Small intestine (tissue), 7 donors: Measurements from ENCODE around the gene DNAJB1. TPM values are rescaled to one million over a fixed set of nuclear protein-coding genes. Genes with fewer than 3 reads are reported as not detected.
"Not testable (repeated sequence)": the region's sequence is repeated elsewhere in the genome, so short reads cannot be mapped to it uniquely, and the experiment has no call there.

ENCODE experiments used
- DNase-seq, 2 donors: peaks; one replicate each; pipeline versions ENCODE4 v3.0.0 to v3.0.0-alpha.2; 2013
- FAIRE-seq: peaks from 2 replicates; lab custom pipeline; 2012; peaks lifted over from hg19 to GRCh38; lab: Jason Lieb, UNC
- H3K27ac ChIP-seq, 3 donors: one replicate each; pipeline ENCODE4 v1.5.1; 2013; ENCODE audit warnings: low read length in 2 of 3, mild to moderate bottlenecking in 2 of 3, control low read depth in 1 of 3, inconsistent platforms in 1 of 3, low read depth in 1 of 3, moderate library complexity in 1 of 3
- H3K27me3 ChIP-seq, 3 donors: one replicate each; pipeline ENCODE4 v1.6.1; 2013; ENCODE audit warnings: low read length in 3 of 3, inconsistent platforms in 1 of 3; ENCODE audit not compliant: control insufficient read depth in 3 of 3, insufficient read depth in 3 of 3
- H3K36me3 ChIP-seq, 3 donors: one replicate each; pipeline ENCODE4 v1.6.1; 2013; ENCODE audit warnings: low read length in 3 of 3, inconsistent platforms in 1 of 3, low read depth in 1 of 3, mild to moderate bottlenecking in 1 of 3, moderate library complexity in 1 of 3; ENCODE audit not compliant: control insufficient read depth in 3 of 3, insufficient read depth in 2 of 3
- H3K4me1 ChIP-seq, 3 donors: one replicate each; pipeline ENCODE4 v1.6.1; 2013; ENCODE audit warnings: low read length in 2 of 3, inconsistent platforms in 1 of 3, low read depth in 1 of 3, mild to moderate bottlenecking in 1 of 3, moderate library complexity in 1 of 3; ENCODE audit not compliant: control insufficient read depth in 3 of 3, insufficient read depth in 2 of 3
- H3K4me3 ChIP-seq, 3 donors: one replicate each; pipeline ENCODE4 v1.5.1; 2013; ENCODE audit warnings: low read length in 3 of 3, control low read depth in 1 of 3, inconsistent platforms in 1 of 3, low read depth in 1 of 3, mild to moderate bottlenecking in 1 of 3, moderate library complexity in 1 of 3
- H3K9me3 ChIP-seq, 2 donors: one replicate each; pipeline ENCODE4 v1.6.1; 2013; ENCODE audit warnings: low read depth in 1 of 2, low read length in 1 of 2; ENCODE audit not compliant: control insufficient read depth in 2 of 2, insufficient read depth in 1 of 2
- WGBS, 3 donors: extraction: QIAGEN DNeasy Blood & Tissue Kit; methylation state at CpG; one replicate each; pipeline ENCODE4 v1.1.7; 2013; 5-methylcytosine and 5-hydroxymethylcytosine counted together
- polyA plus RNA-seq, 4 donors: library from polyadenylated mRNA; stranded (reverse) in 3 of 4; unstranded in 1 of 4; fragments of 200-250 nt in 3 of 4; fragments of 120-200 nt in 1 of 4; gene quantifications; one replicate each; pipeline versions ENCODE4 v1.2.1 to v1.2.3, GENCODE V29; 2013
- donor health status: healthy with polysubstance abuse.
- donor health status: control.
- donor health status: control.
- donor health status: Bipolar disorder and iron deficiency.
- donor health status: healthy.

Gene DNAJB1
- polyA plus RNA-seq, 4 donors: 39.4 to 87.7 (median 44.2) TPM

DNA sequence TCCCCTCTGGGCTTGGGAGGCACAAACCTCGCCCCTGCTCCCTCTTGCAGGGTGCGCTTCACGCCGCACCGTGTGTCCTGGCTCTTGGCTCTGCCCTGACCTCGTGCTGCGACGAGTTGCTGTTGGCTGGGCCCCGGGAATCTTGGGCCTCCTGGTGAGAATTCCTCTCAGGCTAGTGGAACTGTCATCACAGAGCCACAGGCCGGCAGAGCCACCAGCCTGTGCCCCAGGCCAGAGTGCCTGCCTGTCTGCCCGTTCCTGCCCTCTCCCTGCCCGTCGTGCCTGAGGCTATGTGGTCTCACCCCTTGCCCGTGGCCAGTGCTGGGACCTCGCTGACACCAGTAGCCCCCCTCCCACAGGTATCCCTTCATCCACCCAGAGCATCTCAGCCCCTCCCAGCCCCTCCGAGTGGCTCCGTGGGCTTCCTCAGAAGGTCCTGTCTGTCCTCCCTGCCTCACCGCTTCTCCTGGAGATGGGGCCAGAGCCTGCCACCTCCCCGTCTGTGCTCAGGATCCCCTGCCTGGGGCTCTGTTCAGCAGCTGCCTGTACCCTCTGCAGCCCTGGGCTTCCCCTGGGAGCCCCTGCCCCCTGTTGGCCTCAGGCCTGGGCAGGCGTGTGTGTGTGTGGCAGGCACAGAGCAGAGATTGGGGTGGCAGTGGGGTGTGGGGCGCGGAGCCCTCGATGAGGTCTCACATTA, 40.3 kb upstream of the DNAJB1 start:
- DNase-seq: no peak
- Histone ChIP-seq H3K4me3 (no peak overlapping the region), H3K27me3 (no peaks in the 10 kb centered on the region), H3K4me1 (peaks cover 0 to 21% (median 0%) of the 10 kb centered on the region in 3 donors), H3K27ac (no peak overlapping the region), H3K36me3 (peaks cover 0 to 57% (median 1%) of the 10 kb centered on the region in 3 donors), H3K9me3 (no peaks in the 10 kb centered on the region)
- no peak for FAIRE-seq
- WGBS, 3 donors: 85 to 89% (median 89%) methylated on average over 22 to 23 of the region's 23 CpGs

DNA sequence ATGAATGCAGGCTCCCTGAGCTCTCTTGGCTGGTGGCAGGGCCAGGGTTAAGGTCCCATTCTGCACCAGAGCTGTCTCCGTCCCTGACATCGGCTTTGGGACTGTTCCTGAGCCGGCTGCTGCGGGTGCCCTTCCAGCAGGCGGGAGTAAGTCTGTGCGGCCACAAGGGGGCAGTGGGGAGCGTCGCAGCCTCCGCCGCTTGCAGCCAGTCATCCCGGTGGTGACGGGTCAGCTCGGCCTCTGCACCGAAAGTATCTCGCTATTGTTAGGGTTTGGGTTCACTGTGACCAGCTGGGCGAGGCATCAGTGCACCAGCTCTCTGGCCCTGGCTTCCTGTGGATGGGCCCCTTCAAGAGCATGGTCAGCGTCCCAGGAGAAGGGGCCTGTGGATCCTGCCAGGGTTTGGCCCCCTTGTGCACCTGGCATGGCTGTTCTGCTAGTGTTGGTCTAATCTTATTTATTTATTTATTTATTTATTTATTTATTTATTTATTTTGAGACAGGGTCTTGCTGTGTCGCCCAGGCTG, 38.5 kb upstream of the DNAJB1 start:
- H3K27me3 ChIP-seq: no peaks in the 10 kb centered on the region
- H3K4me1 ChIP-seq: peaks cover 0 to 37% (median 0%) of the 10 kb centered on the region in 3 donors
- DNase-seq: peak; percentile 80 to 88
- FAIRE-seq: no peak
- H3K9me3 ChIP-seq: no peaks in the 10 kb centered on the region
- H3K27ac ChIP-seq: peak overlapping the region in 1 of 3 donors; percentile 38
- H3K4me3 ChIP-seq: no peak overlapping the region
- H3K36me3 ChIP-seq: peaks cover 0 to 52% (median 0%) of the 10 kb centered on the region in 3 donors
- 9 to 12% (median 9%) methylated on average over 16 to 18 of the region's 18 CpGs for WGBS, 3 donors

DNA sequence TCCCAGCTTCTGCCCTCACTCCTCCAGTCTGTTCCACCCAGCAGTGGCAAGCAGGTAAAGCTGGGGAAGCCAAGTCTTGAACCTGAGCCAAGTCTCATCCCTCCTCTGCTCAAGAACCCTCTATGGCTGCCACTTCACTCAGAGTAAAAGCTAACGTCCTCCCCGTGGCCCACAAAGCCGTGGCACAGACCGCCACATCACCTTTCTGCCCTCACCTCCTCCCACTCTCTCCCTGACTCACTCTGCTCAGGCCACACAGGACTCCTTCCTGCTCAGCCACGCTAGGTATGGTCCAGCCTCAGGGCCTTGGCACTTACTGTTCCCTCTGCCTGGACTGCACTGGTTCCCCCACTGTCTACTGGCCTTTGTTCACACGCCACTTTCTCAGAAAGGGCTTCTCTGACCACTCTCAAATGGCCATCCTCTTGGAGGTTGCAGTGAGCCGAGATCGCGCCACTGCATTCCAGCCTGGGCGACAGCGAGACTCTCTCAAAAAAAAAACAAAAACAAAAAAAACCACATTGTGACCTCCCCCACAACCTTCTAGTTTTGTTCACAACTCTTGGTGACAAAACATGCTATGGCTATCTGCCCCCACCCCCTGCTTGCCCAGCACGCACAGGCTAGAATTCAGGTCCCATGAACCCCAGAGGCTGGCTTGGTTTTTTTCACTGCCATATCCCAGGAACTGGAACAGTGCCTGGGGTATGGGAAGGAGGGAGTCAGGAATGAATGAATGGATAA, 37.9 kb upstream of the DNAJB1 start:
- Histone ChIP-seq H3K27me3 (no peaks in the 10 kb centered on the region), H3K9me3 (no peaks in the 10 kb centered on the region), H3K4me3 (no peak overlapping the region), H3K4me1 (peaks cover 0 to 43% (median 0%) of the 10 kb centered on the region in 3 donors), H3K36me3 (peaks cover 0 to 49% (median 0%) of the 10 kb centered on the region in 3 donors), H3K27ac (peak overlapping the region in 1 of 3 donors; percentile 38)
- FAIRE-seq: no peak
- DNase-seq: no peak
- whole genome bisulfite sequencing, 3 donors: 76 to 82% (median 80%) methylated on average over 12 of the region's 12 CpGs

DNA sequence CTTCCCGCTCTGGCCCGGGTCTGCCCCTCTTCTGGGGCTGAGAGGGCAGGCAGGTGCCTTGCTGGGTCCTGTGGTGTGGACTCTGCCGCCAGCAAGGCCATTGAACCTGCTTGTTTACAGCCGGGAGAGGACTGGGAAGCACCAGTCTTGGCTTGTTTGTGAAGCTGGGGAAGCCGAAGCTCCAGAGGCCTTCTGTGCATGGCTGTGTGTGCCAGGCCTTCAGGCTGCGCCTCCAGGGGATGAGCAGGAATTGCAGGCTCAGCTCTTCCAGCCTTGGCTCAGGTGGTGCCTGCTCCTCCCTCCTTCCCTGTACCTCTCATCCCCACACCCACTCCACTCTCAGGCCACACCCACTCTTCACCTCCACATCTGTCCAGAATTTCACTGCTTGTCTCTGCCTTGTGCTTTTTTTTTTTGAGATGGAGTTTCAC, 36.2 kb upstream of the DNAJB1 start:
- peak overlapping the region in 1 of 3 donors; percentile 57 for H3K27ac ChIP-seq
- WGBS, 3 donors: 39 to 62% (median 51%) methylated on average over 6 of the region's 6 CpGs
- no peak overlapping the region for H3K4me3 ChIP-seq
- FAIRE-seq (no peak), DNase-seq (peak; percentile 31 to 56)
- H3K27me3 ChIP-seq: no peaks in the 10 kb centered on the region
- H3K9me3 ChIP-seq: no peaks in the 10 kb centered on the region
- peaks cover 0 to 51% (median 2%) of the 10 kb centered on the region in 3 donors for H3K4me1 ChIP-seq
- H3K36me3 ChIP-seq: peaks cover 0 to 51% (median 0%) of the 10 kb centered on the region in 3 donors

DNA sequence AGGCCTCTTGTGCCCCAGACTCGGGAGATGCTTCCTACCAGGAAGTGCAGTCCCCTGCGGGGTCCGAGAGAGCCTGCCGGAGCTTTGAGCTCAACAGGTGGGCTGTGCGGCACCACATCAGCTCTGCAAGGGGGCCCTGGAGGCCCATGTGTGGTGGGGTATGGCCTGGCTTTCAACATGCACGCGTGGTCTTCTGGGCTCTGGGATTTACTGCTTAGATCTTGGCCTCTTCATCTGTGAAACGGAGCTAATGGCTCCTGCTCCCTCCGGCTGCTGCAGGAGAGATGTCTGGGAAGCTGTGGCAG, 35.7 kb upstream of the DNAJB1 start:
- H3K9me3 ChIP-seq: no peaks in the 10 kb centered on the region
- 76 to 90% (median 84%) methylated on average over 9 of the region's 9 CpGs for WGBS, 3 donors
- H3K36me3 ChIP-seq: peaks cover 0 to 56% (median 0%) of the 10 kb centered on the region in 3 donors
- peak overlapping the region in 1 of 3 donors; percentile 57 for H3K27ac ChIP-seq
- H3K4me1 ChIP-seq: peaks cover 0 to 51% (median 2%) of the 10 kb centered on the region in 3 donors
- DNase-seq: no peak
- no peaks in the 10 kb centered on the region for H3K27me3 ChIP-seq
- no peak for FAIRE-seq
- H3K4me3 ChIP-seq: no peak overlapping the region

DNA sequence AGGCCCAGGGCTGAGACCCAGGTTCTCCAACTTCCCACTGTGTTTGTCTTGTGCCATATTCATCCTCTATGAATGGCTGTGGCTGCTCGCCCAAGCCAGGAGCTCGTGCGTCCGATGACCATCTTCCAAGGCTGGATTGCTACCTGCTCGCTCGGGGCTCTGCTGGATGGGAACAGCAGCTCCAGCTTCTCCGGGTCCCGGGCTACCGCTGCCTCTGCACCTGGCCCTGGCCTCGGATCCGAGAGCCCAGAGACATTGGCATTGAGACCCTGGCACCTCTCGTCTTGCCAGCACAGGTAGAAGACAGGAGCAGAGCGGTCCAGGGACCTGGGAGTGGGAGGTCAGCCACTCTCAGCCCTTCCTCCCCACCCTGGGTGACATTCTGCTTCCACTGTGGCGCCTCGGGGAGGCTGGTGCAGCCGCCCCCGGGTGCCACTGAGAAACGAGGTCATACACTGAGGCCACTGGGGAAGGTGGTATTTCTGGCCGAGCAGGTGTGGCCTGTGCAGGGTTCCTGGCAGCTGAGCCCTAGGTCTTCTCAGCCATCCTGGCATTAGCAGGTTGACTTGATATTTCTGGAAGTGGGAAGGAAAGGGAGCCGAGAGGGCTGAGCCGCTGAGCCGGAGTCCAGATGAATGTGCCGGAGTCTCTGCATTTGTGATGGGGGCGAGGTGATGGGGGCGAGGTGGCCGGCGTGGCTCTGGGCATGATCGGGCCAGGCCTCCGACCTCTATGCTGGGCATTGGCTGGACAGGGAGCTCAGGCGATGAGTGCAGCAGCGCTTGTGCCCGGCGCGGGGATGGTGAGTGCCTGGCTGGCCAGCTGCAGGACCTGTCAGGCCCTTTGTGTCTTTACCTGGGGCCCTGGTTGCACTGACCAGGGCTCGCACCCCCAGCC, 35.1 kb upstream of the DNAJB1 start:
- H3K4me3 ChIP-seq: no peak overlapping the region
- H3K9me3 ChIP-seq: no peaks in the 10 kb centered on the region
- WGBS, 3 donors: 89 to 92% (median 90%) methylated on average over 33 to 35 of the region's 35 CpGs
- no peak for FAIRE-seq
- H3K27ac ChIP-seq: no peak overlapping the region
- H3K36me3 ChIP-seq: peaks cover 0 to 56% (median 0%) of the 10 kb centered on the region in 3 donors
- DNase-seq: no peak
- peaks cover 0 to 51% (median 2%) of the 10 kb centered on the region in 3 donors for H3K4me1 ChIP-seq
- no peaks in the 10 kb centered on the region for H3K27me3 ChIP-seq

DNA sequence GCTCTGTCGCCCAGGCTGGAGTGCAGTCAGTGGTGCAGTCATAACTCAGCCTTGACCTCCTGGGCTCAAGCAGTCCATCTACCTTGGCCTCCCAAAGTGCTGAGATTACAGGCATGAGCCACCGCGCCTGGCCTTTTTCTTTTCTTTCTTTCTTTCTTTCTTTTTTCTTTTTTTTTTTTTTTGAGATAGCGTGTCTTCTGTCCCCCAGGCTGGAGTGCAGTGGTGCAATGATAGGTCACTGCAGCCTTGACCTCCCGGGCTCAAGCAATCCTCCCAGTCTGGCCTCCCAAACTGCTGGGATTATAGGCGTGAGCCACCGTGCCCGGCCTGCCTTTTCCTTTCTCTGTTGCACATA, 33.8 kb upstream of the DNAJB1 start:
- H3K9me3 ChIP-seq, FAIRE-seq, DNase-seq, H3K4me3 ChIP-seq, H3K27me3 ChIP-seq: not testable (repeated sequence)
- Histone ChIP-seq H3K36me3 (peaks cover 0 to 55% (median 0%) of the 10 kb centered on the region in 3 donors), H3K4me1 (peaks cover 0 to 51% (median 2%) of the 10 kb centered on the region in 3 donors), H3K27ac (peak overlapping the region in 1 of 3 donors; percentile 74)
- WGBS, 3 donors: 81 to 90% (median 83%) methylated on average over 8 of the region's 8 CpGs
